Measurements from ENCODE around the gene HOXB7. TPM values are rescaled to one million over a fixed set of nuclear protein-coding genes. Genes with fewer than 3 reads are reported as not detected.
A peak's percentile ranks its signal among the peaks of the same experiment; 100 is the strongest.

HOXB7 gene
- total and polyA plus RNA-seq, 2 of the 13 experiments (the other 11 are each of a cell fraction or from before 2014, with no cell fraction given) = 0.04 TPM; not detected in 1

DNA sequence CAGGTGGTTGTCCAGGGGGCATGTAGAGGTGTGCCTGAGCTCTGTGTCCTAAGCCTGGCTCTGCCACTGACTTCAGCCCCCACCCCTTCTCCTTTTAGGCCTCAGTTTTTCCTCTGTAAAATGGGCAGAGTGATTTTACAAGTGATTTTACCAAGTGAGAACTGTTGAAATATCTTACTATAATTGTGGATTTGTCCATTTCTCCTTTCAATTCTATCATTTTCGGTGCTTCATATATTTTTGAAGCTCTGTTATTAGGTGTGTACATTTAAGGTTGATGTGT lies 37.1 kb upstream of the HOXB7 start:
- no peaks in the 10 kb centered on the region for H3K79me2 ChIP-seq (ENCODE audit: insufficient read depth, low read length)
- ChIA-PET CTCF (ENCODE audit: low intra/inter-chr PET ratio, low total read pairs) (no interaction called here), POLR2A (no interaction called here)
- H2AFZ ChIP-seq (ENCODE audit: low read length) = no peak overlapping the region
- H3K27ac ChIP-seq (ENCODE audit: extremely low read length, insufficient read depth, low read length) = no peak overlapping the region
- no peak for DNase-seq (ENCODE audit: low spot score)
- no peak for FAIRE-seq
- in situ Hi-C loops (cut with HindIII; ENCODE audit: extremely low pct_ligation_motif_present, low pct_unique_long_range_greater_than_20kb) = no loop called here
- no peak overlapping the region for H3K4me2 ChIP-seq (ENCODE audit: low read depth, low read length)
- intact Hi-C loops (cut with micrococcal nuclease; ENCODE audit: unreplicated experiment) = no loop called here
- H4K20me1 ChIP-seq (ENCODE audit: insufficient read depth, low read length) = no peaks in the 10 kb centered on the region; the same call in 1 of the 2 replicates
- no TSS peak for BruUV-seq (replicated peaks)
- 4% methylated on average over 1 of the region's 1 CpG for WGBS (ENCODE audit: low lambda C conversion rate)
- no peak overlapping the region for H3K4me3 ChIP-seq (replicated peaks in 1 of 3; ENCODE audit: insufficient read depth in 1 of 3, low read depth in 2 of 3, low read length in 3 of 3)
- H3K36me3 ChIP-seq (replicated peaks in 1 of 2; ENCODE audit: control insufficient read depth in 1 of 2, insufficient read depth in 2 of 2, low read length in 2 of 2) = no peaks in the 10 kb centered on the region
- H3K27me3 ChIP-seq (ENCODE audit: control insufficient read depth in 1 of 2, insufficient read depth in 2 of 2, low read length in 2 of 2) = peaks cover 14 to 61% of the 10 kb centered on the region in 2 experiments
- TF ChIP-seq ZNF629 (CRISPR knock-in tag; conservative IDR thresholded peaks at IDR 0.05) (peak; percentile 78), NCOA5 (CRISPR knock-in tag; IDR thresholded peaks at IDR 0.05) (no peak), REL (CRISPR knock-in tag; conservative IDR thresholded peaks at IDR 0.05) (no peak)
- no peaks in the 10 kb centered on the region for H3K9me3 ChIP-seq (ENCODE audit: low read length)
- ATAC-seq = no peak
- H3K9ac ChIP-seq (ENCODE audit: insufficient read depth, low read depth, low read length) = no peak overlapping the region
- H3K4me1 ChIP-seq (ENCODE audit: insufficient read depth, low read length) = no peaks in the 10 kb centered on the region

DNA sequence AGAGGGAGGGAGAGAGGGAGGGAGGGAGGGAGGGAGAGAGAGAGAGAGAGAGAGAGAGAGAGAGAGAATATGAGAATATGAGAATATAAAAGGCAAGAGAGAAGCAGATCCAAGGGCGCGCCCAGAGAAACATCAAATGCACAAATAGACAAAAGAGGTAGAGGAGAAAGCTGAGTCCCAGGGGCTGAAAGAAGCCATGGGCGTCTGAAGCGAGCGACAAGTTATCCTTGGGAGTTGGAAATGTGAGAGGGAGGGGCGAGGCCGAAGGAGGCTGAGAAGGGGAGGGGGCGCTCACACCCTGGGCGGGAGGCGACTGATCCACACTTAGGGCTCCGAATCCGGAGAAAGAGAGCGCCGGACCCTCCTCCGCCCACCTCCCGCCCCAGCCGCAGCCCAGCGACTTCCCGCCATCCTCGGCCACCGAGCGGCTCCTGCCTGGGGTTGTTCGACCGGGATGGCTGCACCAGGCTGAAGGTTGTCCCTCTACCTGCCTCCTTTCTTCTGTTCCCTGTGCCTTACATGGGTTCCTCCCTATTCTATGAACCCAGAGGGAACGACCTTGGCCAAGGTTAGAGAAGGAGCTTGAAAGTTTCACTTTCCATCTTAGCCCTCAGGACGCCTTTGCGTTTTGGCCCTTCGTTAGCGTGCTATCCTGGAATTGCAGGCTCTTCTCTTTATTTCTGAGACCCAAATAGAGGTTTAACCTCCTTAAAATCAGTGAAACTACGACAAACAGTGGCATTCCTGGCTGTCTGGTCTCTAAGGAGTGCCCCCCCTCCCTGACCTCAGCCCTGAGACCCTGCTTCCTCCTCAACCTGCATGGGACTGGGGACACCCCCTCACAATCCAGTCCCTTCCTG lies 36.5 kb upstream of the HOXB7 start:
- intact Hi-C loops (cut with micrococcal nuclease; ENCODE audit: unreplicated experiment) = no loop called here
- no TSS peak for BruUV-seq (replicated peaks)
- H3K4me2 ChIP-seq (ENCODE audit: low read depth, low read length) = peak overlapping the region; percentile 59
- ChIA-PET POLR2A (no interaction called here), CTCF (ENCODE audit: low intra/inter-chr PET ratio, low total read pairs) (no interaction called here)
- H3K36me3 ChIP-seq (replicated peaks in 1 of 2; ENCODE audit: control insufficient read depth in 1 of 2, insufficient read depth in 2 of 2, low read length in 2 of 2) = no peaks in the 10 kb centered on the region
- H2AFZ ChIP-seq (ENCODE audit: low read length) = peak overlapping the region; percentile 69
- ATAC-seq = peak; percentile 56
- no peak overlapping the region for H3K9ac ChIP-seq (ENCODE audit: insufficient read depth, low read depth, low read length)
- in situ Hi-C loops (cut with HindIII; ENCODE audit: extremely low pct_ligation_motif_present, low pct_unique_long_range_greater_than_20kb) = no loop called here
- 15% methylated on average over 20 of the region's 30 CpGs for WGBS (ENCODE audit: low lambda C conversion rate)
- peak overlapping the region in 1 of 3 experiments; percentile 27; a peak in 1 of 6 replicates for H3K4me3 ChIP-seq (replicated peaks in 1 of 3; ENCODE audit: insufficient read depth in 1 of 3, low read depth in 2 of 3, low read length in 3 of 3)
- no peaks in the 10 kb centered on the region for H3K9me3 ChIP-seq (ENCODE audit: low read length)
- FAIRE-seq = no peak
- no peaks in the 10 kb centered on the region for H3K79me2 ChIP-seq (ENCODE audit: insufficient read depth, low read length)
- no peak for DNase-seq (ENCODE audit: low spot score)
- H3K27me3 ChIP-seq (ENCODE audit: control insufficient read depth in 1 of 2, insufficient read depth in 2 of 2, low read length in 2 of 2) = peaks cover 18 to 66% of the 10 kb centered on the region in 2 experiments
- H3K27ac ChIP-seq (ENCODE audit: extremely low read length, insufficient read depth, low read length) = no peak overlapping the region
- H3K4me1 ChIP-seq (ENCODE audit: insufficient read depth, low read length) = no peaks in the 10 kb centered on the region
- H4K20me1 ChIP-seq (ENCODE audit: insufficient read depth, low read length) = no peaks in the 10 kb centered on the region; the same call in 1 of the 2 replicates
- no peak for TF ChIP-seq MAFK (conservative IDR thresholded peaks at IDR 0.05 in 1 of 2, IDR thresholded peaks at IDR 0.05 in 1 of 2; ENCODE audit: low read length in 2 of 2)
- no peak for TF ChIP-seq ZBTB1 (CRISPR knock-in tag; IDR thresholded peaks at IDR 0.05; ENCODE audit: borderline replicate concordance)
- TF ChIP-seq TBP (CRISPR knock-in tag; IDR thresholded peaks at IDR 0.05) = no peak
- no peak for TF ChIP-seq ARHGAP35 (CRISPR knock-in tag; IDR thresholded peaks at IDR 0.05; ENCODE audit: borderline replicate concordance)
- TF ChIP-seq ZNF253 (CRISPR knock-in tag; IDR thresholded peaks at IDR 0.05; ENCODE audit: borderline replicate concordance) = no peak
- no peak for TF ChIP-seq ARID2 (CRISPR knock-in tag; IDR thresholded peaks at IDR 0.05; ENCODE audit: borderline replicate concordance)
- TF ChIP-seq TCF7L2 (IDR thresholded peaks at IDR 0.05; ENCODE audit: low read depth, low read length) = no peak
- no peak for TF ChIP-seq SMAD3 (CRISPR knock-in tag; IDR thresholded peaks at IDR 0.05)
- no peak for TF ChIP-seq MBD4 (IDR thresholded peaks at IDR 0.05; ENCODE audit: borderline replicate concordance, low read length)
- TF ChIP-seq ARNT2 (CRISPR knock-in tag; IDR thresholded peaks at IDR 0.05; ENCODE audit: low read depth) = no peak
- TF ChIP-seq ZFYVE20 (CRISPR knock-in tag; IDR thresholded peaks at IDR 0.05; ENCODE audit: borderline replicate concordance, low read depth) = no peak
- TF ChIP-seq ZNF225 (CRISPR knock-in tag; IDR thresholded peaks at IDR 0.05) = no peak
- no peak for TF ChIP-seq ZNF780A (CRISPR knock-in tag; IDR thresholded peaks at IDR 0.05)
- TF ChIP-seq E2F1 (CRISPR knock-in tag; IDR thresholded peaks at IDR 0.05) = no peak

All from HepG2 (cell line).